HG03521 (cell line): Measurements from ENCODE around the gene DDIT4L.
"Not testable (repeated sequence)": the region's sequence is repeated elsewhere in the genome, so short reads cannot be mapped to it uniquely, and the experiment has no call there.

Experiments used
- ATAC-seq: cut with Tn5 transposase; IDR thresholded peaks from one replicate; pipeline ENCODE4 v1.9.1; 2021; ENCODE audit warnings: mild to moderate bottlenecking, moderate library complexity; ENCODE audit not compliant: unreplicated experiment

DDIT4L gene

GRCh38 chr4:100166297-100167039, 23.8 kb downstream of the DDIT4L start:
- no peak for ATAC-seq

- no peak for ATAC-seq
Observed at GRCh38 chr4:100165809-100166208, 24.5 kb downstream of the DDIT4L start.

- ATAC-seq: no peak
Observed at GRCh38 chr4:100164808-100165760, 25.2 kb downstream of the DDIT4L start.

- ATAC-seq: no peak
Observed at GRCh38 chr4:100162027-100162685, 28.1 kb downstream of the DDIT4L start.

GRCh38 chr4:100149190-100149589, 41.1 kb downstream of the DDIT4L start:
- no peak for ATAC-seq

GRCh38 chr4:100147684-100148083, 42.6 kb downstream of the DDIT4L start:
- no peak for ATAC-seq

- ATAC-seq: no peak
Observed at GRCh38 chr4:100147198-100147597, 43.1 kb downstream of the DDIT4L start.

GRCh38 chr4:100146756-100147155, 43.5 kb downstream of the DDIT4L start:
- no peak for ATAC-seq

- not testable (repeated sequence) for ATAC-seq
Observed at GRCh38 chr4:100137320-100137719, 52.9 kb downstream of the DDIT4L start.
